Uterus (tissue), 2 donors: ENCODE measurements around the gene ACP6.

Source experiments
- POLR2A ChIP-seq, 2 donors: fragments of 450-650 bp; IDR thresholded peaks; one replicate each; pipeline ENCODE4 v1.6.1; 2016; ENCODE audit warnings: antibody characterized with exemption in 2 of 2, mild to moderate bottlenecking in 1 of 2, moderate library complexity in 1 of 2
- TF ChIP-seq, protein P1 (sequence below), 4 experiments: fragments of 200-600 bp in 2 of 4; fragments of 450-650 bp in 2 of 4; sonication (generic) in 2 of 4; IDR thresholded peaks; one replicate each; pipeline ENCODE4 v1.5.1; 2016 to 2019; ENCODE audit warnings: antibody characterized with exemption in 4 of 4, mild to moderate bottlenecking in 2 of 4, moderate library complexity in 1 of 4

DNA sequence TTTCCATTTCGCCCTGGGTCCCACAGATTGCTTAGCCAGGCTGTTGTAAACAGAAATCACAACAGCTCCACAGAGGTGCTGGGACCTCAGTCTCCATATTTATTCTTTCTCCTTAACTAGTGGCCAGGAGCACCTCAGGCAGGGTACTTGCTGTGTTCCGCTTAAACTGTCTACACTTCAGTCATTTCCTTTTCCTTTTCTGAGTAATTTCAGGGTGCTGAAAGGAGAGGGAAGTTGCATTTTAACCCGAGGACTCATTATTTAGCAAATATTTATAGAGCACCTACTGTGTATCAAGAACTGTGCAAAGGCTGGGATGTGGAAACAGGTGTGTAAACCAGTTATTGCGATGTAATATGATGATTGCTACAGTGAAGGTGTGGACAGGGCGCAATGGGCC, 41.9 kb downstream of the ACP6 start:
- TF ChIP-seq, protein P1, sequence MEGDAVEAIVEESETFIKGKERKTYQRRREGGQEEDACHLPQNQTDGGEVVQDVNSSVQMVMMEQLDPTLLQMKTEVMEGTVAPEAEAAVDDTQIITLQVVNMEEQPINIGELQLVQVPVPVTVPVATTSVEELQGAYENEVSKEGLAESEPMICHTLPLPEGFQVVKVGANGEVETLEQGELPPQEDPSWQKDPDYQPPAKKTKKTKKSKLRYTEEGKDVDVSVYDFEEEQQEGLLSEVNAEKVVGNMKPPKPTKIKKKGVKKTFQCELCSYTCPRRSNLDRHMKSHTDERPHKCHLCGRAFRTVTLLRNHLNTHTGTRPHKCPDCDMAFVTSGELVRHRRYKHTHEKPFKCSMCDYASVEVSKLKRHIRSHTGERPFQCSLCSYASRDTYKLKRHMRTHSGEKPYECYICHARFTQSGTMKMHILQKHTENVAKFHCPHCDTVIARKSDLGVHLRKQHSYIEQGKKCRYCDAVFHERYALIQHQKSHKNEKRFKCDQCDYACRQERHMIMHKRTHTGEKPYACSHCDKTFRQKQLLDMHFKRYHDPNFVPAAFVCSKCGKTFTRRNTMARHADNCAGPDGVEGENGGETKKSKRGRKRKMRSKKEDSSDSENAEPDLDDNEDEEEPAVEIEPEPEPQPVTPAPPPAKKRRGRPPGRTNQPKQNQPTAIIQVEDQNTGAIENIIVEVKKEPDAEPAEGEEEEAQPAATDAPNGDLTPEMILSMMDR (IDR thresholded peaks at IDR 0.05), result no peak
- TF ChIP-seq POLR2A (IDR thresholded peaks at IDR 0.05), result no peak
